ENCODE results near the gene CAPZB.

CAPZB gene

GRCh38 chr1:19443326-19443725, 42.0 kb downstream of the CAPZB start:
- Histone ChIP-seq H3K9ac (ENCODE audit: low read length) (no peak overlapping the region), H3K4me3 (ENCODE audit: low read length) (no peak overlapping the region), H3K9me3 (ENCODE audit: control insufficient read depth, low read depth, low read length) (no peaks in the 10 kb centered on the region), H3K36me3 (ENCODE audit: control insufficient read depth, low read depth, low read length) (peaks cover 4% of the 10 kb centered on the region), H3K4me1 (ENCODE audit: control insufficient read depth, low read depth, low read length) (peaks cover 23% of the 10 kb centered on the region), H3K27me3 (ENCODE audit: control insufficient read depth, insufficient read depth, low read length) (no peaks in the 10 kb centered on the region), H3K27ac (ENCODE audit: low read length) (no peak overlapping the region)

- Histone ChIP-seq H3K9me3 (ENCODE audit: control insufficient read depth, low read depth, low read length) (no peaks in the 10 kb centered on the region), H3K4me1 (ENCODE audit: control insufficient read depth, low read depth, low read length) (peaks cover 23% of the 10 kb centered on the region), H3K4me3 (ENCODE audit: low read length) (no peak overlapping the region), H3K36me3 (ENCODE audit: control insufficient read depth, low read depth, low read length) (peaks cover 3% of the 10 kb centered on the region), H3K27me3 (ENCODE audit: control insufficient read depth, insufficient read depth, low read length) (no peaks in the 10 kb centered on the region), H3K9ac (ENCODE audit: low read length) (no peak overlapping the region), H3K27ac (ENCODE audit: low read length) (no peak overlapping the region)
Observed at GRCh38 chr1:19442154-19443096, 42.9 kb downstream of the CAPZB start.

GRCh38 chr1:19441048-19441780, 44.1 kb downstream of the CAPZB start:
- H3K27me3 ChIP-seq (ENCODE audit: control insufficient read depth, insufficient read depth, low read length): no peaks in the 10 kb centered on the region
- H3K36me3 ChIP-seq (ENCODE audit: control insufficient read depth, low read depth, low read length): peaks cover 12% of the 10 kb centered on the region
- no peaks in the 10 kb centered on the region for H3K9me3 ChIP-seq (ENCODE audit: control insufficient read depth, low read depth, low read length)
- H3K4me1 ChIP-seq (ENCODE audit: control insufficient read depth, low read depth, low read length): peaks cover 19% of the 10 kb centered on the region
- no peak overlapping the region for H3K4me3 ChIP-seq (ENCODE audit: low read length)
- H3K27ac ChIP-seq (ENCODE audit: low read length): no peak overlapping the region
- H3K9ac ChIP-seq (ENCODE audit: low read length): no peak overlapping the region

GRCh38 chr1:19439464-19440171, 45.7 kb downstream of the CAPZB start:
- Histone ChIP-seq H3K9ac (ENCODE audit: low read length) (no peak overlapping the region), H3K4me1 (ENCODE audit: control insufficient read depth, low read depth, low read length) (peaks cover 15% of the 10 kb centered on the region), H3K36me3 (ENCODE audit: control insufficient read depth, low read depth, low read length) (peaks cover 18% of the 10 kb centered on the region), H3K27me3 (ENCODE audit: control insufficient read depth, insufficient read depth, low read length) (no peaks in the 10 kb centered on the region), H3K4me3 (ENCODE audit: low read length) (no peak overlapping the region), H3K27ac (ENCODE audit: low read length) (no peak overlapping the region), H3K9me3 (ENCODE audit: control insufficient read depth, low read depth, low read length) (no peaks in the 10 kb centered on the region)

GRCh38 chr1:19438516-19439195, 46.7 kb downstream of the CAPZB start:
- Histone ChIP-seq H3K36me3 (ENCODE audit: control insufficient read depth, low read depth, low read length) (peaks cover 18% of the 10 kb centered on the region), H3K9ac (ENCODE audit: low read length) (no peak overlapping the region), H3K27ac (ENCODE audit: low read length) (no peak overlapping the region), H3K4me3 (ENCODE audit: low read length) (no peak overlapping the region), H3K9me3 (ENCODE audit: control insufficient read depth, low read depth, low read length) (no peaks in the 10 kb centered on the region), H3K4me1 (ENCODE audit: control insufficient read depth, low read depth, low read length) (peaks cover 15% of the 10 kb centered on the region), H3K27me3 (ENCODE audit: control insufficient read depth, insufficient read depth, low read length) (no peaks in the 10 kb centered on the region)

- no peaks in the 10 kb centered on the region for H3K9me3 ChIP-seq (ENCODE audit: control insufficient read depth, low read depth, low read length)
- peaks cover 15% of the 10 kb centered on the region for H3K4me1 ChIP-seq (ENCODE audit: control insufficient read depth, low read depth, low read length)
- no peak overlapping the region for H3K9ac ChIP-seq (ENCODE audit: low read length)
- peaks cover 20% of the 10 kb centered on the region for H3K36me3 ChIP-seq (ENCODE audit: control insufficient read depth, low read depth, low read length)
- no peak overlapping the region for H3K4me3 ChIP-seq (ENCODE audit: low read length)
- H3K27ac ChIP-seq (ENCODE audit: low read length): no peak overlapping the region
- H3K27me3 ChIP-seq (ENCODE audit: control insufficient read depth, insufficient read depth, low read length): no peaks in the 10 kb centered on the region
Observed at GRCh38 chr1:19437891-19438294, 47.4 kb downstream of the CAPZB start.

- Histone ChIP-seq H3K9ac (ENCODE audit: low read length) (no peak overlapping the region), H3K4me3 (ENCODE audit: low read length) (no peak overlapping the region), H3K36me3 (ENCODE audit: control insufficient read depth, low read depth, low read length) (peaks cover 22% of the 10 kb centered on the region), H3K9me3 (ENCODE audit: control insufficient read depth, low read depth, low read length) (no peaks in the 10 kb centered on the region), H3K27ac (ENCODE audit: low read length) (no peak overlapping the region), H3K4me1 (ENCODE audit: control insufficient read depth, low read depth, low read length) (peaks cover 6% of the 10 kb centered on the region), H3K27me3 (ENCODE audit: control insufficient read depth, insufficient read depth, low read length) (no peaks in the 10 kb centered on the region)
Observed at GRCh38 chr1:19436716-19437476, 48.4 kb downstream of the CAPZB start.

GRCh38 chr1:19435851-19436455, 49.4 kb downstream of the CAPZB start:
- Histone ChIP-seq H3K27me3 (ENCODE audit: control insufficient read depth, insufficient read depth, low read length) (no peaks in the 10 kb centered on the region), H3K27ac (ENCODE audit: low read length) (no peak overlapping the region), H3K36me3 (ENCODE audit: control insufficient read depth, low read depth, low read length) (peaks cover 22% of the 10 kb centered on the region), H3K9me3 (ENCODE audit: control insufficient read depth, low read depth, low read length) (no peaks in the 10 kb centered on the region), H3K9ac (ENCODE audit: low read length) (no peak overlapping the region), H3K4me3 (ENCODE audit: low read length) (no peak overlapping the region), H3K4me1 (ENCODE audit: control insufficient read depth, low read depth, low read length) (peaks cover under 1% of the 10 kb centered on the region)

GRCh38 chr1:19435181-19435580, 50.2 kb downstream of the CAPZB start:
- H3K27ac ChIP-seq (ENCODE audit: low read length): no peak overlapping the region
- H3K9me3 ChIP-seq (ENCODE audit: control insufficient read depth, low read depth, low read length): no peaks in the 10 kb centered on the region
- no peaks in the 10 kb centered on the region for H3K4me1 ChIP-seq (ENCODE audit: control insufficient read depth, low read depth, low read length)
- H3K36me3 ChIP-seq (ENCODE audit: control insufficient read depth, low read depth, low read length): peaks cover 22% of the 10 kb centered on the region
- H3K9ac ChIP-seq (ENCODE audit: low read length): no peak overlapping the region
- H3K27me3 ChIP-seq (ENCODE audit: control insufficient read depth, insufficient read depth, low read length): no peaks in the 10 kb centered on the region
- no peak overlapping the region for H3K4me3 ChIP-seq (ENCODE audit: low read length)

GRCh38 chr1:19433719-19433998, 51.7 kb downstream of the CAPZB start:
- Histone ChIP-seq H3K4me1 (ENCODE audit: control insufficient read depth, low read depth, low read length) (no peaks in the 10 kb centered on the region), H3K27me3 (ENCODE audit: control insufficient read depth, insufficient read depth, low read length) (no peaks in the 10 kb centered on the region), H3K9me3 (ENCODE audit: control insufficient read depth, low read depth, low read length) (no peaks in the 10 kb centered on the region), H3K4me3 (ENCODE audit: low read length) (no peak overlapping the region), H3K36me3 (ENCODE audit: control insufficient read depth, low read depth, low read length) (peaks cover 22% of the 10 kb centered on the region), H3K9ac (ENCODE audit: low read length) (no peak overlapping the region), H3K27ac (ENCODE audit: low read length) (no peak overlapping the region)

All from iPS-18a (cell line).